Cardiac muscle cell (in vitro differentiated cells and primary cell): ENCODE data around the gene EFNB1. TPM values are rescaled to one million over a fixed set of nuclear protein-coding genes. Genes with fewer than 3 reads are reported as not detected.

Experiments
- DNase-seq, 2 donors: peaks; one replicate each; pipeline versions ENCODE4 v3.0.0 to v3.0.0-alpha.2; 2010 to 2017; ENCODE audit warnings: low read depth in 1 of 2, low spot score in 1 of 2
- H3K27ac ChIP-seq: fragments of 200-600 bp; sonication (generic); 2 replicates; pipeline ENCODE4 v1.5.1; 2016
- H3K27me3 ChIP-seq: fragments of 200-600 bp; sonication (generic); 2 replicates; pipeline ENCODE4 v1.6.0; 2016; ENCODE audit warnings: control low read depth
- H3K36me3 ChIP-seq: fragments of 200-600 bp; sonication (generic); 2 replicates; pipeline ENCODE4 v1.5.1; 2016; ENCODE audit warnings: control low read depth
- H3K4me1 ChIP-seq: fragments of 200-600 bp; sonication (generic); 2 replicates; pipeline ENCODE4 v1.8.1; 2017; ENCODE audit warnings: low read depth, mild to moderate bottlenecking, mixed run types
- H3K4me3 ChIP-seq: fragments of 200-600 bp; sonication (generic); 2 replicates; pipeline ENCODE4 v1.5.1; 2016; ENCODE audit warnings: mild to moderate bottlenecking
- H3K9me3 ChIP-seq: fragments of 200-600 bp; sonication (generic); 2 replicates; pipeline ENCODE4 v1.5.1; 2017; ENCODE audit warnings: low read depth, mild to moderate bottlenecking, control low read depth
- polyA plus RNA-seq: library from polyadenylated mRNA; unstranded; fragments of >200 nt; fragmentation: Nextera tagmentation; extraction: Ambion mirVana; gene quantifications from 2 replicates; pipeline ENCODE4 v1.2.1, GENCODE V29; 2016
- total RNA-seq: library from RNA; depleted of rRNA; stranded (reverse); fragments of >200 nt; gene quantifications from 2 replicates; pipeline ENCODE4 v1.2.3, GENCODE V29; 2016
- TF ChIP-seq, protein P1 (sequence below): IDR thresholded peaks from 2 replicates; pipeline ENCODE4 v1.5.1; 2012; ENCODE audit warnings: low read depth, mild to moderate bottlenecking, low read length

EFNB1 gene
- total and polyA plus RNA-seq, 2 experiments from 2014 or later = 27.2 to 43.6 TPM

DNA sequence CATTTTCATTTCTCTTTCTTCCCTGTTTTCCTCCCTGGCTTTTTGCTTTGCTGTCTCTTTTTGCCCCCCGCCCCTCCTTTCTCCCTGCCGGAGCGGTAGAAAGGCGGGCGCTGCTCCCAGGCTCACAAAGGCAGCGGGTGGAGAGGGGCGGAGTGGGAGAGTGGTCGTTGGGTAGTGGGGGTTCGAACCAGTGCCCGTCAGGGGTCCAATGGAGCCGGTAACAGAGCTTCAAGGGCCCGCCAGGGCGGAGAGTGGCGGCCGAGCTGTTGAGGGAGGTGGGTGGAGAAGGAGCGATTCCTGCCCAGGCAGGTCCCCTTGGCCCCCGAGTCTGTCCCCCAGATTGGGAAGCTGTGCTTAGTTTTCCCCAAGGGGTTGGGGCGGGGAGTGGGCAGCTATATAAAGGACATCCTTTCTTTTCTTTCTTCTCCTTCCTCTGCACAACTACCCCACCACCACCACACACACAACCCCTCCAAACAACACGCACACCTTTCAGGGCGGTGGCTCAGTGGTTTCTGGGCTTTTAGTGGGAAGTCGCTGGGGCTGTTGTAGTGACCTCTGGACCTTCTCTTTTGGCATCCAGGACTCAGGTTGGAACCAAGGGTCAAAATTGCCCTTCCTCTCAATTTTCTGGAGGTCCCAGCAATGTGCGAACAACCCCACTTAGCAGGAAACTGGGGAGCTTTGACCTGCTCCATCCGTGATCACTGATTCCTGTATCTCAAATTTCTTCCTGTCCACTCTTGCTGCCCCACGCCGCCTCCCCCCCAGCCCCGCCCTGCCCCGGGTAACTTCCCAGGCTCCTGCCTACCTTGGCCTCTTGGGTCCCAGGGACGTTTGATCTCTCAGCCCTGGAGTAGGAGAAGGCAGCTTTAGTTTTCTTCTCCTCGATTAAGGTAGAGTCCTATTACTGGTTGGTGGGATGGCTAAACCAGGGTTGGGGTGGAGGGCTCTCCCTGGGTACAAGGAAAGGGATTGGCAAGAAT is 1.9 kb downstream of the EFNB1 start:
- TF ChIP-seq, protein P1, sequence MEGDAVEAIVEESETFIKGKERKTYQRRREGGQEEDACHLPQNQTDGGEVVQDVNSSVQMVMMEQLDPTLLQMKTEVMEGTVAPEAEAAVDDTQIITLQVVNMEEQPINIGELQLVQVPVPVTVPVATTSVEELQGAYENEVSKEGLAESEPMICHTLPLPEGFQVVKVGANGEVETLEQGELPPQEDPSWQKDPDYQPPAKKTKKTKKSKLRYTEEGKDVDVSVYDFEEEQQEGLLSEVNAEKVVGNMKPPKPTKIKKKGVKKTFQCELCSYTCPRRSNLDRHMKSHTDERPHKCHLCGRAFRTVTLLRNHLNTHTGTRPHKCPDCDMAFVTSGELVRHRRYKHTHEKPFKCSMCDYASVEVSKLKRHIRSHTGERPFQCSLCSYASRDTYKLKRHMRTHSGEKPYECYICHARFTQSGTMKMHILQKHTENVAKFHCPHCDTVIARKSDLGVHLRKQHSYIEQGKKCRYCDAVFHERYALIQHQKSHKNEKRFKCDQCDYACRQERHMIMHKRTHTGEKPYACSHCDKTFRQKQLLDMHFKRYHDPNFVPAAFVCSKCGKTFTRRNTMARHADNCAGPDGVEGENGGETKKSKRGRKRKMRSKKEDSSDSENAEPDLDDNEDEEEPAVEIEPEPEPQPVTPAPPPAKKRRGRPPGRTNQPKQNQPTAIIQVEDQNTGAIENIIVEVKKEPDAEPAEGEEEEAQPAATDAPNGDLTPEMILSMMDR = no peak
- H3K9me3 ChIP-seq = no peaks in the 10 kb centered on the region
- H3K27ac ChIP-seq = no peak overlapping the region
- no peak for DNase-seq
- no peaks in the 10 kb centered on the region for H3K27me3 ChIP-seq
- H3K4me1 ChIP-seq = no peaks in the 10 kb centered on the region
- peak overlapping the region; percentile 88 for H3K4me3 ChIP-seq
- no peaks in the 10 kb centered on the region for H3K36me3 ChIP-seq

DNA sequence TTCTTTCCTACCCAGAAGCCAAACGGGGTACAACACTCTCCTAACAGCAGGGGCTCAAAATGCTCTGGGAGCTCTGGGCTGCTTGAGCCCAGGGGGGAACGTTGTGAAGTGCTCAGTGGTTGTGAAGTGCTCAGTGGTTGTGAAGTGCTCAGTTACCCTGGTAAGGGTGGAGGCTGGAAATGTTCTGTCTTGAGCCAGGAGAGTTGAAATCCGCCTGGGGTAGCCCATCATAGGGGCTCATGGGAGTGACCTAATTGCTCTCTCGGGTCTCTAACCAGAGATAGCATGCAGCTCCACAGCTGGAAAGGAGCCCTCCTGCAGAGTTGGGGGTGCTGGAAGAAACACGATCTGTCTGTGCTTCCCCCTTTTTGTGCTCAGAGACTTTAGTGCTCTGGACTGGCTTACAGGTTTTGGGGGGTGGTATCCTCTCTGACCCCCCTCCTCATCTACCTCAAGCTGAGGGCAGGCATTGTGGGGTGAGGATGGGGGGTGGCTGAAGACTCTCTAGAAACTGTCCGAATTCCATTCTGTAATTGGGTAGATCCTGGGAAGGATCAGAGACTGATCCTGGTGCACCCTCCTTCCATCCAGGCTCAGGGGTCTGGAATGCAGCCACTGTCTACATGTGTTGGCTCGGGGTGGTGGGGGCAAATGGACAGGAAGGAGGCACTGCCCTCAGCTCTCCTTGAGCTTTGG is 2.7 kb downstream of the EFNB1 start:
- TF ChIP-seq, protein P1 = no peak
- Histone ChIP-seq H3K27me3 (no peaks in the 10 kb centered on the region), H3K4me1 (no peaks in the 10 kb centered on the region), H3K27ac (no peak overlapping the region), H3K4me3 (peak overlapping the region; percentile 88), H3K36me3 (no peaks in the 10 kb centered on the region), H3K9me3 (no peaks in the 10 kb centered on the region)
- DNase-seq = no peak

DNA sequence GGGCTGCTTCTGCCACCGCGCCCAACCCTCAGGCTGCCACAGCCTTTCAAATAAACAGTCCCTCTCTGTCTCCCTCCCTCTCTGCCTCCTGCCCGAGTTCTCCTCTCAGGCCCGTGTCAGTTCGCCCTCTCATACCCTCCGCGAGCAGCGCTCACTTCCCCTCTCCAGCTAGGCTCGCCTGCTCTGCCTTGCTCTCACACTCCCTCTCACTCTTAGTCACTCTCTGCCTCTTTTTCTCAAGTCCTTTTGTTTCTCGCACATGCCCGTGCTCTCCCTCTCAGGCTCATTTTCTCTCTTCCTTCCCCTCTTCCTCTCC is 3.2 kb downstream of the EFNB1 start:
- H3K27me3 ChIP-seq = no peaks in the 10 kb centered on the region
- peak; percentile 53 to 79 for DNase-seq

GRCh38 chrX:68832516-68833447 is 4.0 kb downstream of the EFNB1 start:
- no peaks in the 10 kb centered on the region for H3K36me3 ChIP-seq
- no peaks in the 10 kb centered on the region for H3K4me1 ChIP-seq
- DNase-seq = no peak
- no peaks in the 10 kb centered on the region for H3K27me3 ChIP-seq
- H3K4me3 ChIP-seq = peak overlapping the region; percentile 88
- H3K27ac ChIP-seq = no peak overlapping the region
- TF ChIP-seq, protein P1 = no peak
- no peaks in the 10 kb centered on the region for H3K9me3 ChIP-seq

More for the DNA sequence above, 3.2 kb downstream of the EFNB1 start:
- H3K9me3 ChIP-seq = no peaks in the 10 kb centered on the region
- H3K4me1 ChIP-seq = no peaks in the 10 kb centered on the region
- H3K4me3 ChIP-seq = peak overlapping the region; percentile 88
- TF ChIP-seq, protein P1 = no peak
- H3K27ac ChIP-seq = no peak overlapping the region
- H3K36me3 ChIP-seq = no peaks in the 10 kb centered on the region

GRCh38 chrX:68833448-68833805 is 4.6 kb downstream of the EFNB1 start:
- Histone ChIP-seq H3K36me3 (no peaks in the 10 kb centered on the region), H3K27me3 (no peaks in the 10 kb centered on the region), H3K4me3 (no peak overlapping the region), H3K4me1 (no peaks in the 10 kb centered on the region), H3K9me3 (no peaks in the 10 kb centered on the region), H3K27ac (no peak overlapping the region)
- DNase-seq = no peak
- TF ChIP-seq, protein P1 = no peak
